Subcutaneous adipose tissue (tissue), 4 donors: ENCODE measurements around the gene PAGE4. TPM values are rescaled to one million over a fixed set of nuclear protein-coding genes. Genes with fewer than 3 reads are reported as not detected.

ENCODE experiments used
- total RNA-seq, 4 donors: library from RNA; depleted of rRNA; stranded (reverse); fragments of >200 nt; gene quantifications; one replicate each; pipeline ENCODE4 v1.1.0, GENCODE V29; 2016
- TF ChIP-seq, protein P1 (sequence below): fragments of 450-650 bp; IDR thresholded peaks from one replicate; pipeline ENCODE4 v1.5.1; 2016; ENCODE audit warnings: low read depth, mild to moderate bottlenecking, control low read depth, antibody characterized with exemption, moderate library complexity

Gene PAGE4
- total RNA-seq, 4 donors from 2014 or later = not detected

DNA sequence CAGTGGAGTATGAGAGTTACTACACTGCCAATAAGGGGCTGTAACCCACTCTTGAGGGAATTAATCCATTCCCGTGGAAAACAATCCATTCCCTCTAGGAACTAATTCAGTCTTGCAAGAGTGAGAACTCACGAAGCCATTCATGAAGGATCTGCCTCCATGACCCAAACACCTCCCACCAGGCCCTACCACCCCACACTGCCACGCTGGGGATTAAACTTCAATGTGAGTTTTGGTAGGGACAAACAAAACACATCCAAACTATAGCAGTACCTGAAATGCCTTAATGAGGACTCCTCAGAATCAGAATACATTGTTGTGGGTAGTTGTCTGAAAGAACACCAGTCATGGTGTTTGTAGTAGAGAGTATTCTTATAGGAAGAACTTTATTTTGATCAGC lies 19.2 kb downstream of the PAGE4 start:
- TF ChIP-seq, protein P1, sequence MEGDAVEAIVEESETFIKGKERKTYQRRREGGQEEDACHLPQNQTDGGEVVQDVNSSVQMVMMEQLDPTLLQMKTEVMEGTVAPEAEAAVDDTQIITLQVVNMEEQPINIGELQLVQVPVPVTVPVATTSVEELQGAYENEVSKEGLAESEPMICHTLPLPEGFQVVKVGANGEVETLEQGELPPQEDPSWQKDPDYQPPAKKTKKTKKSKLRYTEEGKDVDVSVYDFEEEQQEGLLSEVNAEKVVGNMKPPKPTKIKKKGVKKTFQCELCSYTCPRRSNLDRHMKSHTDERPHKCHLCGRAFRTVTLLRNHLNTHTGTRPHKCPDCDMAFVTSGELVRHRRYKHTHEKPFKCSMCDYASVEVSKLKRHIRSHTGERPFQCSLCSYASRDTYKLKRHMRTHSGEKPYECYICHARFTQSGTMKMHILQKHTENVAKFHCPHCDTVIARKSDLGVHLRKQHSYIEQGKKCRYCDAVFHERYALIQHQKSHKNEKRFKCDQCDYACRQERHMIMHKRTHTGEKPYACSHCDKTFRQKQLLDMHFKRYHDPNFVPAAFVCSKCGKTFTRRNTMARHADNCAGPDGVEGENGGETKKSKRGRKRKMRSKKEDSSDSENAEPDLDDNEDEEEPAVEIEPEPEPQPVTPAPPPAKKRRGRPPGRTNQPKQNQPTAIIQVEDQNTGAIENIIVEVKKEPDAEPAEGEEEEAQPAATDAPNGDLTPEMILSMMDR = no peak

GRCh38 chrX:49850028-49850427 lies 20.9 kb downstream of the PAGE4 start:
- TF ChIP-seq, protein P1 = no peak

- TF ChIP-seq, protein P1 = no peak
Measured at GRCh38 chrX:49853661-49854060, 24.6 kb downstream of the PAGE4 start.

DNA sequence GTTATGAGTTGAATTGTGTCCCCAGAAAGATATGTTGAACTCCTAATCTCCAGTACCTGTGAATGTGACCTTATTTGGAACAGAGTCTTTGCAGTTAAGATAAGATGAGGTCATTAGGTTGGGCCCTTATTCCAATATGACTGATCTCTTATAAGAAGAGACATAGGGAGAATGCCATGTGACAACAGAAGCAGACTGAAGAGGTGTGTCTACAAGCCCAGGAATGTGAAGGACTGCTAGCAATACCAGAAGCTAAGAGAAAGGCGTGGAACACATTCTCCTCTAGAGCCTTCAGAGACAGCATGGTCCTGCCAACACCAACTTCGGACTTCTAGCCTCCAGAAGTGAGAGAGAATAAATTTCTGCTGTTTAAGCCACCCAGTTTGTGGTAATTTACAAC lies 27.7 kb downstream of the PAGE4 start:
- TF ChIP-seq, protein P1 = no peak

- TF ChIP-seq, protein P1 = no peak
Measured at GRCh38 chrX:49858341-49858740, 29.2 kb downstream of the PAGE4 start.

DNA sequence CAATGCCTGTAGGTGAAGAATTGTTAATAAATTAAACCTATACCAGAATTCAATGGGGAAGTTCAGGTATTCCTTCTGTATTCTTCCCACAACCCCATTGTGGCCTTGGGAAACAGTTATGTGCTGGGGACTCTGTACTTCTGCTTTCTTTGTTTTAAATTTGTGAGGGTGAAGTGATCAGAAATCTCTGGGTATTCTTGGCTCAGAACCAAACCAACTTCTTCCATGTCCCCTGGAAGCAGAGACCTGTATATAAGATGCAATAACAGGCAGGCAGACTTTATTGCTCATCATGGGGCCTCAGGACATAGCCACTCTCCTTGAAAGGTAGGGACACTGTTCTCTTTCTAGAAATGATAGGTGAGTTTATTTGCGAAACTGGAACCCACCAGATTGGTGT lies 30.4 kb downstream of the PAGE4 start:
- TF ChIP-seq, protein P1 = no peak

- TF ChIP-seq, protein P1 = no peak
Measured at GRCh38 chrX:49860867-49861535, 31.9 kb downstream of the PAGE4 start.
